ENCODE results near the gene INPP5J.
"Not testable (repeated sequence)": the region's sequence is repeated elsewhere in the genome, so short reads cannot be mapped to it uniquely, and the experiment has no call there.

DNA sequence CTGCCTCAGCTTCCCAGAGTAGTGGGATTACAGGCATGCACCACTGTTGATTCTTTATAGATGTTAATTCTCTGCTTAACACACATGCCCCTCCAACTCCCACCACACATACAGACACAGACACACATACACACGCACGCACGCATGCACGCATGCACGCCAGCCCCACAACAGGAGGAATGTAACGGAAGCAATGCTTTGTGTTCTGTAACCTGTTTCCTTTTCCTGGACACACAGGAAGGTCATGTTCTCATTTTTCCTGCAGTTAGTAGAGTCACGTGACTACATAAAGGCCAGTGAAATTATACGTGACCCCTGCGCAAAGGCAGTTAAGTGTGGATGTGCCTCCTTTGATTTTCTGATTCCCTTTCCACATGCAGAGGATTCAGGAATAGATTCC is 49.6 kb upstream of the INPP5J start:
- TF ChIP-seq, protein P1, sequence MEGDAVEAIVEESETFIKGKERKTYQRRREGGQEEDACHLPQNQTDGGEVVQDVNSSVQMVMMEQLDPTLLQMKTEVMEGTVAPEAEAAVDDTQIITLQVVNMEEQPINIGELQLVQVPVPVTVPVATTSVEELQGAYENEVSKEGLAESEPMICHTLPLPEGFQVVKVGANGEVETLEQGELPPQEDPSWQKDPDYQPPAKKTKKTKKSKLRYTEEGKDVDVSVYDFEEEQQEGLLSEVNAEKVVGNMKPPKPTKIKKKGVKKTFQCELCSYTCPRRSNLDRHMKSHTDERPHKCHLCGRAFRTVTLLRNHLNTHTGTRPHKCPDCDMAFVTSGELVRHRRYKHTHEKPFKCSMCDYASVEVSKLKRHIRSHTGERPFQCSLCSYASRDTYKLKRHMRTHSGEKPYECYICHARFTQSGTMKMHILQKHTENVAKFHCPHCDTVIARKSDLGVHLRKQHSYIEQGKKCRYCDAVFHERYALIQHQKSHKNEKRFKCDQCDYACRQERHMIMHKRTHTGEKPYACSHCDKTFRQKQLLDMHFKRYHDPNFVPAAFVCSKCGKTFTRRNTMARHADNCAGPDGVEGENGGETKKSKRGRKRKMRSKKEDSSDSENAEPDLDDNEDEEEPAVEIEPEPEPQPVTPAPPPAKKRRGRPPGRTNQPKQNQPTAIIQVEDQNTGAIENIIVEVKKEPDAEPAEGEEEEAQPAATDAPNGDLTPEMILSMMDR (conservative IDR thresholded peaks at IDR 0.05; ENCODE audit: low read depth in 2 of 2): not testable (repeated sequence)
- TF ChIP-seq EZH2 (IDR thresholded peaks at IDR 0.05; ENCODE audit: low read depth, unreplicated experiment); CREB1 (CRISPR knock-in tag; IDR thresholded peaks at IDR 0.05; ENCODE audit: low read depth); REST (IDR thresholded peaks at IDR 0.05; ENCODE audit: unreplicated experiment); POLR2AphosphoS5 (IDR thresholded peaks at IDR 0.05; ENCODE audit: low read depth); EZH2phosphoT487 (IDR thresholded peaks at IDR 0.05; ENCODE audit: unreplicated experiment); ETS1 (IDR thresholded peaks at IDR 0.05); JUNB (IDR thresholded peaks at IDR 0.05; ENCODE audit: unreplicated experiment): not testable (repeated sequence)

Data from GM23338 (cell line).